ENCODE data around the gene ANXA6. TPM values are rescaled to one million over a fixed set of nuclear protein-coding genes. Genes with fewer than 3 reads are reported as not detected.

The ANXA6 gene
- total RNA-seq, 6 experiments from 2014 or later, result 507 to 578 (median 546) TPM

DNA sequence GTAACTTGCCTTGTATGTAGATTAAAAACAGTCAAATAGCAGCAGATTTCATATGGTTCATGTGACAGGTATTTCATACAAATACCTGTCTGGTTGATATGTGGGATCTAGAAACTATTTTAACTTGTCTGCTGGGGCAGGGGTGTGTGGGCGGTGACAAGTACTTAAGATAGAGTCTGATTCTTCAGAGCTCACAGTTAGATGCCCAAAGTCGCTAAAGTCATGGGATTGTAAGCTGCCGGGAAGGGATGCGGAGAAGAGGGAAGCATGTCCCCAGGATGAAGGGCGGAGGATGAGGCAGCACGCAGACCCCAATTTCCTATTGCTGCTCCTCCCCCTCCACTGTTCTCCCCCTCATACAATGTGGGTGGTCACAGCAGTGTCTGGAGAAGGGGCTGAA lies 13.3 kb downstream of the ANXA6 start:
- Mint-ChIP-seq H3K4me1 (ENCODE audit: low read depth) (peaks cover 69% of the 10 kb centered on the region), H3K9me3 (no peaks in the 10 kb centered on the region), H3K27me3 (ENCODE audit: insufficient read depth) (no peaks in the 10 kb centered on the region; the same call in 1 of the 2 replicates), H3K4me3 (no peak overlapping the region), H3K36me3 (ENCODE audit: low read depth) (peaks cover 53% of the 10 kb centered on the region), H3K27ac (no peak overlapping the region; the same call in 1 of the 2 replicates)
- no peak for DNase-seq
- TF ChIP-seq, protein P1, sequence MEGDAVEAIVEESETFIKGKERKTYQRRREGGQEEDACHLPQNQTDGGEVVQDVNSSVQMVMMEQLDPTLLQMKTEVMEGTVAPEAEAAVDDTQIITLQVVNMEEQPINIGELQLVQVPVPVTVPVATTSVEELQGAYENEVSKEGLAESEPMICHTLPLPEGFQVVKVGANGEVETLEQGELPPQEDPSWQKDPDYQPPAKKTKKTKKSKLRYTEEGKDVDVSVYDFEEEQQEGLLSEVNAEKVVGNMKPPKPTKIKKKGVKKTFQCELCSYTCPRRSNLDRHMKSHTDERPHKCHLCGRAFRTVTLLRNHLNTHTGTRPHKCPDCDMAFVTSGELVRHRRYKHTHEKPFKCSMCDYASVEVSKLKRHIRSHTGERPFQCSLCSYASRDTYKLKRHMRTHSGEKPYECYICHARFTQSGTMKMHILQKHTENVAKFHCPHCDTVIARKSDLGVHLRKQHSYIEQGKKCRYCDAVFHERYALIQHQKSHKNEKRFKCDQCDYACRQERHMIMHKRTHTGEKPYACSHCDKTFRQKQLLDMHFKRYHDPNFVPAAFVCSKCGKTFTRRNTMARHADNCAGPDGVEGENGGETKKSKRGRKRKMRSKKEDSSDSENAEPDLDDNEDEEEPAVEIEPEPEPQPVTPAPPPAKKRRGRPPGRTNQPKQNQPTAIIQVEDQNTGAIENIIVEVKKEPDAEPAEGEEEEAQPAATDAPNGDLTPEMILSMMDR (IDR thresholded peaks at IDR 0.05), result no peak

DNA sequence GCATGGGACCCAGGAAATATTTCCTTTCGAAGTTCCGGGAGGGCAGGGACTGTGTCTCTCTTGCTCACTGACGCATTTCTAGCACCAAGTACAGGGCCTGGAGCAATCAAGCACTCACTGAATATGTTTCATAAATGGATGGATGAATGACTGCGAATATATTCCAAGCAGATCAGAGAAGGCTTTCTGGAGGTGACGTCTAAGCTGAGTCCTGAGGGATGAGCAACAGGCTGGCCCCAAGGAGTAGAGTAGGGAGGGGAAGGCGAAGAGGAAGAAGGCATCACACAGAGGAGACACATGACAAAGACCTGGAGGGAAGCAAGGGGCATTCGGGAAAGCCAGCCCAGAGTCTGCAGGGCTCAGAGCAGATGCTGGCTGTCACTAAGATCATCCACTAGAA lies 13.9 kb downstream of the ANXA6 start:
- Mint-ChIP-seq H3K27ac (peak overlapping the region; percentile 41; the same call in 1 of the 2 replicates), H3K27me3 (ENCODE audit: insufficient read depth) (no peaks in the 10 kb centered on the region; the same call in 1 of the 2 replicates), H3K4me3 (no peak overlapping the region), H3K36me3 (ENCODE audit: low read depth) (peaks cover 56% of the 10 kb centered on the region), H3K9me3 (no peaks in the 10 kb centered on the region), H3K4me1 (ENCODE audit: low read depth) (peaks cover 63% of the 10 kb centered on the region)
- DNase-seq, result no peak
- TF ChIP-seq, protein P1 (IDR thresholded peaks at IDR 0.05), result no peak

DNA sequence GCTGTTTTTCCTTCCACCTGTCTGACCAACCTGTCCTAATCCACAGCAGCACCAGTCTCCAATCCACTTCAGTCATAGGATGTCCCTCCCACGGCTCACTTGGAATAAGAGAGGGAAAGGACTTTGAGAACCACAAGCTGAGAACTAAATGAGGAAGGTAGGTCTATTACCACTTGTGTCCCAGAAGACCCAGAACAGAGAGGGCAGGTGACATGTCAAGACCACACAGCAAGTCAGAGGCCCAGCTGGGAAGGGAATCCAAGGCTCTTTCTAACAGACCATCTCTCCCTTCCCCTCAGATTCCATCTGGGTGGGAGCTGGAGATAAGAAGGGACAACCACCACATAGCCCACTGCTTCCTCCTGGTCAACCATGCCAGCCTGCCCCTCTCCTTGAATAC lies 14.6 kb downstream of the ANXA6 start:
- peaks cover 57% of the 10 kb centered on the region for H3K36me3 Mint-ChIP-seq (ENCODE audit: low read depth)
- H3K27ac Mint-ChIP-seq, result peak overlapping the region; percentile 57; the same call in 1 of the 2 replicates
- H3K4me1 Mint-ChIP-seq (ENCODE audit: low read depth), result peaks cover 55% of the 10 kb centered on the region
- TF ChIP-seq, protein P1 (IDR thresholded peaks at IDR 0.05), result no peak
- no peak overlapping the region for H3K4me3 Mint-ChIP-seq
- H3K9me3 Mint-ChIP-seq, result no peaks in the 10 kb centered on the region
- no peak for DNase-seq
- no peaks in the 10 kb centered on the region; the same call in 1 of the 2 replicates for H3K27me3 Mint-ChIP-seq (ENCODE audit: insufficient read depth)

DNA sequence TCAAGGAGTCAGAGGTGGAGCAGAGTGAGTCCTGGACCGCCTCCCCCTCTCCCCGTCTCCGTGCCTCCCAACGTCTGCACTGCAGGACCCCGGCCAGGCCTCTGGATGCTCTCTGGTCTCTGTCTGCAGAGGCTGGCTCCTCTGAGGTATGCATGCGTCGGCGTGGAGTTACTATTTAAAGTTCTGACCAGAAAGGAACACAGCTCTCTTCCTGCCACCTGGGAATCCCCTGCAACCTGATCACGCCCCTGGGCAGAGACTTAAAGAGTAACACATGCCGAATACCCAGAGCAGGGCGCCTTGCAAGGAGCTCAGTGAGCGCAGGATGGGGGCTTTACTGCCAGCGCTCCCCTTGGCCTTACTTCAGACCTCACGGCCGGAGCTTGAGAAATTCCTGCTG lies 16.0 kb downstream of the ANXA6 start:
- Mint-ChIP-seq H3K4me1 (ENCODE audit: low read depth) (peaks cover 53% of the 10 kb centered on the region), H3K4me3 (peak overlapping the region; percentile 32; the same call in 1 of the 2 replicates), H3K36me3 (ENCODE audit: low read depth) (peaks cover 61% of the 10 kb centered on the region), H3K27me3 (ENCODE audit: insufficient read depth) (no peaks in the 10 kb centered on the region; the same call in 1 of the 2 replicates), H3K9me3 (no peaks in the 10 kb centered on the region), H3K27ac (peak overlapping the region; percentile 74)
- TF ChIP-seq, protein P1 (IDR thresholded peaks at IDR 0.05), result no peak
- DNase-seq, result no peak

DNA sequence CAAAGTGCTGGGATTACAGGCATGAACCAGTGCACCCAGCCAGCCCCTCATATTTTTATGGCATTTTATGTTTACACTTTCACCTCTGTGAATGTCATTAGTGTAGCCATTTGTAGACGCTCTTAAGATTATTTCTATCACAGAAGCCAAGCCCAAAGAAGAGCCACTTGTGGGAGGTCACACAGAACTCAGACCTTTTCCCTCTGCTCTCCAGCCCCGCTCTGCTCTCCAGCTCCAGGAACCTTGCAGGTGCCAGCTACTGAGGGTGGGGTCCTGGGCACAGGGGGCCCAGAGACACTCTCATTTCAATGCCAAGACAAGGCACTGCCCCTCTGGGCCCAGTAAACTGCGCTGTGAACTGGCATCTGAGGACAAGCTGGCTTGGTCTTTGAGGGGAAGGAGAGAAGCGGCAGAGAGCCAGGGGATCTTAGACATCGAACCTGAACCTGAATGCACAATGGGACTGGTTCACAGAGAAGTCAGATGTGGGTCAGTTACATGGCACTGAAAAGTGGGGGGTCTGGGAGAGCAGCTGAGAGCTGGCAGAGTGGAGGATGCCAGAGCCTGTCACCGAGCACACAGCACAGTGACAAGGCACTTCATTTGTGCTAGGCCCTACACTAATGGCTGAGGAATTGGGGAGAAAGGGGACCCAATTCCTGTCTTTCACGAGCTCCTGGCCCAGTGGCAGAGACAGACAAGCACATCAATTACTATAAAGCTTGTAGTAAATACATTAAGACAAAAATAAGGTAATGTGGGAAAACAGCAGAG lies 16.7 kb downstream of the ANXA6 start:
- TF ChIP-seq, protein P1 (IDR thresholded peaks at IDR 0.05), result no peak
- no peak for DNase-seq
- H3K27ac Mint-ChIP-seq, result peak overlapping the region; percentile 74

More for the DNA sequence above, 16.7 kb downstream of the ANXA6 start:
- Mint-ChIP-seq H3K36me3 (ENCODE audit: low read depth) (peaks cover 62% of the 10 kb centered on the region), H3K4me3 (no peak overlapping the region), H3K27me3 (ENCODE audit: insufficient read depth) (no peaks in the 10 kb centered on the region; the same call in 1 of the 2 replicates), H3K4me1 (ENCODE audit: low read depth) (peaks cover 47% of the 10 kb centered on the region), H3K9me3 (no peaks in the 10 kb centered on the region)
